Muscle of arm (tissue), 12 donors: Measurements from ENCODE around the gene TMEM81. TPM values are rescaled to one million over a fixed set of nuclear protein-coding genes. Genes with fewer than 3 reads are reported as not detected.

Experiments
- DNase-seq: peaks from one replicate; pipeline ENCODE4 v3.0.0-alpha.2; 2013
- polyA plus RNA-seq, 12 donors: library from polyadenylated mRNA; unstranded; fragments of 120-200 nt; gene quantifications; one replicate each; pipeline ENCODE4 v1.2.1, GENCODE V29; 2013; ENCODE audit not compliant: insufficient read length in 12 of 12

The TMEM81 gene
- polyA plus RNA-seq, 12 donors, result 2.0 to 3.1 (median 2.8) TPM; not detected in 2

DNA sequence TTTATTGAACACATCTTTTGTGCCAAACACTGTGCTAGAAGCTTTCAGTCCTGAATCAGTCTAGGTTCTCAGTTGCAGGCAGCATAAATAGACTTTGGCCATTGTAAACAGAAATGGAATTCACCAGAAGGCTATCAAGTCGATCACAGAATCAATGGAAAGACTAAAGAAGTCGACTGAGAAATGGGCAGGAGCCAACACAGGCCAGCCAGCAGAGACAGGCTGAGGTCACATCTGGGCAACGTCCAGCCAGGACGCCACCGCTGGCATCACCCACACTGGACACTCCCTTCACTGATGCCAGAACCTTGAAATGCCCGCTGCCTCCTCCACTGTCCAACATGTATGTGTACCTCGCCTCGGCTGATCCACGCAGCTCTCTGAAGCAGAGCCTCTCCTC lies 46.7 kb downstream of the TMEM81 start:
- DNase-seq, result no peak

Other genes starting within 250 kb of the TMEM81 start
- gene NFASC, start 213.6 kb downstream of the TMEM81 start, polyA plus RNA-seq, result 1 to 10 TPM in 11 of 12 donors, not detected in 1; 1.0 to 2.5 (median 1.3) TPM
- gene CNTN2, start 41.2 kb downstream of the TMEM81 start, polyA plus RNA-seq, result 1 to 10 TPM in 2 of 12 donors, under 1 TPM in 8, not detected in 2; 0.57 to 3.8 (median 0.68) TPM
- gene RBBP5, start 37.5 kb upstream of the TMEM81 start, polyA plus RNA-seq, result 10 to 100 TPM in 9 of 12 donors, 1 to 10 TPM in 2, not detected in 1; 9.6 to 17.7 (median 12.1) TPM
- gene DSTYK, start 127.2 kb upstream of the TMEM81 start, polyA plus RNA-seq, result 1 to 10 TPM in 11 of 12 donors, not detected in 1; 6.0 to 9.3 (median 8.1) TPM
- 10 to 100 TPM in 5 of 12 donors, 1 to 10 TPM in 6, not detected in 1; 6.6 to 21.3 (median 10.0) TPM for gene TMCC2, start 143.5 kb upstream of the TMEM81 start, polyA plus RNA-seq
- gene NUAK2, start 237.3 kb upstream of the TMEM81 start, polyA plus RNA-seq, result 1 to 10 TPM in 1 of 12 donors, under 1 TPM in 9, not detected in 2; 0.25 to 1.8 (median 0.69) TPM